DOHH2 (cell line): ENCODE measurements around the gene FBXO4.

Source experiments
- EZH2phosphoT487 ChIP-seq: fragments of 200-600 bp; sonication (generic); IDR thresholded peaks from 2 replicates; pipeline ENCODE4 v1.6.1; 2017; ENCODE audit warnings: borderline replicate concordance, mild to moderate bottlenecking, antibody characterized with exemption, low read length, moderate library complexity, mixed read lengths
- TF ChIP-seq, protein P1 (sequence below): fragments of 200-600 bp; sonication (generic); IDR thresholded peaks from one replicate; pipeline ENCODE4 v1.5.1; 2014; ENCODE audit warnings: antibody characterized with exemption, mild to moderate bottlenecking, low read depth, low read length; ENCODE audit not compliant: poor library complexity, severe bottlenecking

DNA sequence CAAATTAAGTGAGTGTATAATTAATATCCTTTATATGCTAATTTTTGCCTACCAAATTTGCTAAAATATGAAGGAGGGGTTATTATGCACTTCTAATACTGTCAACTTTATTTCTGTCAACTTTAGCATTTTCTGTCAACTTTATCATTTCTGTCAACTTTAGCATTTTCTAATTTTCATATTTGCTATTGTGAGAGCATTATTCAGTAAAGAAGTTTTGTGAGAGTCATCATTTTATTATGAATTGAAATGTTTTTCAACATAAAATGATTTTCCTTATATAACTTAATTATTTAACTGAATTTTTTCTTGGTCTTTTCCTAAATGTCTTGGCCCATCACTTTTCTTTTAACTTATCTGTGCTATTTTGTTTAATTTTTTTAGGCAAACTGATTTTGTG, 58.2 kb downstream of the FBXO4 start:
- TF ChIP-seq, protein P1, sequence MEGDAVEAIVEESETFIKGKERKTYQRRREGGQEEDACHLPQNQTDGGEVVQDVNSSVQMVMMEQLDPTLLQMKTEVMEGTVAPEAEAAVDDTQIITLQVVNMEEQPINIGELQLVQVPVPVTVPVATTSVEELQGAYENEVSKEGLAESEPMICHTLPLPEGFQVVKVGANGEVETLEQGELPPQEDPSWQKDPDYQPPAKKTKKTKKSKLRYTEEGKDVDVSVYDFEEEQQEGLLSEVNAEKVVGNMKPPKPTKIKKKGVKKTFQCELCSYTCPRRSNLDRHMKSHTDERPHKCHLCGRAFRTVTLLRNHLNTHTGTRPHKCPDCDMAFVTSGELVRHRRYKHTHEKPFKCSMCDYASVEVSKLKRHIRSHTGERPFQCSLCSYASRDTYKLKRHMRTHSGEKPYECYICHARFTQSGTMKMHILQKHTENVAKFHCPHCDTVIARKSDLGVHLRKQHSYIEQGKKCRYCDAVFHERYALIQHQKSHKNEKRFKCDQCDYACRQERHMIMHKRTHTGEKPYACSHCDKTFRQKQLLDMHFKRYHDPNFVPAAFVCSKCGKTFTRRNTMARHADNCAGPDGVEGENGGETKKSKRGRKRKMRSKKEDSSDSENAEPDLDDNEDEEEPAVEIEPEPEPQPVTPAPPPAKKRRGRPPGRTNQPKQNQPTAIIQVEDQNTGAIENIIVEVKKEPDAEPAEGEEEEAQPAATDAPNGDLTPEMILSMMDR, result no peak
- no peak for TF ChIP-seq EZH2phosphoT487
